Esophagus muscularis mucosa (tissue), 4 donors: ENCODE data around the gene KDM7A.

Experiments used
- CTCF ChIP-seq, 3 experiments: fragments of 200-600 bp in 2 of 3; fragments of 450-650 bp in 1 of 3; sonication (generic) in 2 of 3; IDR thresholded peaks; one replicate each; pipeline ENCODE4 v1.5.1; 2017 to 2019; ENCODE audit warnings: antibody characterized with exemption in 3 of 3, mild to moderate bottlenecking in 2 of 3, moderate library complexity in 1 of 3
- EP300 ChIP-seq: sonication (generic); formaldehyde crosslinking; IDR thresholded peaks from one replicate; pipeline ENCODE4 v1.6.1; 2017; ENCODE audit warnings: antibody characterized with exemption
- POLR2A ChIP-seq: fragments of 450-650 bp; IDR thresholded peaks from one replicate; pipeline ENCODE4 v1.6.1; 2017; ENCODE audit warnings: antibody characterized with exemption, moderate library complexity, mild to moderate bottlenecking, low read depth

GRCh38 chr7:140165422-140165821, 11.4 kb downstream of the KDM7A start:
- TF ChIP-seq CTCF (IDR thresholded peaks at IDR 0.05): no peak
- TF ChIP-seq POLR2A: no peak
- no peak for TF ChIP-seq EP300
